Ascending aorta (tissue), 2 donors: ENCODE data around the gene NDUFAF5. TPM values are rescaled to one million over a fixed set of nuclear protein-coding genes. Genes with fewer than 3 reads are reported as not detected.

Experiments
- DNase-seq, 2 donors: peaks; one replicate each; pipeline ENCODE4 v3.0.0-alpha.2; 2019; ENCODE audit warnings: low spot score in 2 of 2
- H3K27ac ChIP-seq, 2 donors: fragments of 200-600 bp; sonication (generic); one replicate each; pipeline ENCODE4 v1.5.1; 2016 to 2017; ENCODE audit warnings: mild to moderate bottlenecking in 1 of 2
- H3K27me3 ChIP-seq: fragments of 200-600 bp; sonication (generic); one replicate; pipeline ENCODE4 v1.5.1; 2017
- H3K36me3 ChIP-seq, 2 donors: fragments of 200-600 bp; sonication (generic); one replicate each; pipeline ENCODE4 v1.5.1; 2016
- H3K4me1 ChIP-seq, 2 donors: fragments of 200-600 bp; sonication (generic); one replicate each; pipeline ENCODE4 v1.5.1; 2016 to 2017; ENCODE audit warnings: mild to moderate bottlenecking in 1 of 2
- H3K4me3 ChIP-seq, 2 donors: fragments of 200-600 bp; sonication (generic); one replicate each; pipeline ENCODE4 v1.5.1; 2016 to 2017; ENCODE audit warnings: mild to moderate bottlenecking in 1 of 2
- H3K9me3 ChIP-seq, 2 donors: fragments of 200-600 bp; sonication (generic); one replicate each; pipeline ENCODE4 v1.5.1; 2016
- CTCF ChIP-seq, 3 experiments: fragments of 200-600 bp in 2 of 3; fragments of 450-650 bp in 1 of 3; sonication (generic) in 2 of 3; IDR thresholded peaks; one replicate each; pipeline ENCODE4 v1.5.1; 2016 to 2019; ENCODE audit warnings: antibody characterized with exemption in 3 of 3, mild to moderate bottlenecking in 1 of 3, moderate library complexity in 1 of 3
- intact Hi-C: fragments of 100-400 bp; cut with DNase I; formaldehyde crosslinking; loops from one replicate; pipeline ENCODE4 v1.15.1; 2023
- total RNA-seq: library from RNA; depleted of rRNA; stranded (reverse); fragments of >200 nt; gene quantifications from one replicate; pipeline ENCODE4 v1.1.0, GENCODE V29; 2016

The NDUFAF5 gene
- total RNA-seq, 1 donor from 2014 or later = 84.3 TPM

GRCh38 chr20:13839421-13840092 is 54.7 kb downstream of the NDUFAF5 start:
- H3K36me3 ChIP-seq = no peaks in the 10 kb centered on the region
- intact Hi-C loops = loop anchor here (10.0 kb wide), 1 partner anchor 95 kb away; no protein-coding TSS in a partner anchor
- H3K4me3 ChIP-seq = no peak overlapping the region
- no peaks in the 10 kb centered on the region for H3K4me1 ChIP-seq
- DNase-seq = no peak
- TF ChIP-seq CTCF (IDR thresholded peaks at IDR 0.05) = no peak
- no peak overlapping the region for H3K27ac ChIP-seq
- H3K9me3 ChIP-seq = no peaks in the 10 kb centered on the region
- no peaks in the 10 kb centered on the region for H3K27me3 ChIP-seq

- DNase-seq = no peak
- Histone ChIP-seq H3K9me3 (no peaks in the 10 kb centered on the region), H3K27me3 (no peaks in the 10 kb centered on the region), H3K27ac (no peak overlapping the region), H3K36me3 (no peaks in the 10 kb centered on the region), H3K4me3 (no peak overlapping the region), H3K4me1 (no peaks in the 10 kb centered on the region)
- TF ChIP-seq CTCF (IDR thresholded peaks at IDR 0.05) = no peak
- intact Hi-C loops = loop anchor here (10.0 kb wide), 1 partner anchor 95 kb away; no protein-coding TSS in a partner anchor
These were observed 55.3 kb downstream of the NDUFAF5 start for GRCh38 chr20:13840093-13840465.

GRCh38 chr20:13841206-13841605 is 56.4 kb downstream of the NDUFAF5 start:
- intact Hi-C loops = loop anchor here (10.0 kb wide), 1 partner anchor 94 kb away; no protein-coding TSS in a partner anchor
- no peak for DNase-seq
- TF ChIP-seq CTCF (IDR thresholded peaks at IDR 0.05) = no peak
- Histone ChIP-seq H3K36me3 (no peaks in the 10 kb centered on the region), H3K27ac (no peak overlapping the region), H3K9me3 (no peaks in the 10 kb centered on the region), H3K4me3 (no peak overlapping the region), H3K27me3 (no peaks in the 10 kb centered on the region), H3K4me1 (no peaks in the 10 kb centered on the region)

GRCh38 chr20:13844296-13844695 is 59.5 kb downstream of the NDUFAF5 start:
- no peaks in the 10 kb centered on the region for H3K27me3 ChIP-seq
- no peak overlapping the region for H3K27ac ChIP-seq
- no peak for DNase-seq
- intact Hi-C loops = loop anchor here (10.0 kb wide), 1 partner anchor 91 kb away; no protein-coding TSS in a partner anchor
- H3K4me3 ChIP-seq = no peak overlapping the region
- no peaks in the 10 kb centered on the region for H3K4me1 ChIP-seq
- H3K36me3 ChIP-seq = no peaks in the 10 kb centered on the region
- H3K9me3 ChIP-seq = no peaks in the 10 kb centered on the region
- TF ChIP-seq CTCF (IDR thresholded peaks at IDR 0.05) = no peak

- no peak for TF ChIP-seq CTCF (IDR thresholded peaks at IDR 0.05)
- H3K27ac ChIP-seq = no peak overlapping the region
- no peak for DNase-seq
- H3K36me3 ChIP-seq = no peaks in the 10 kb centered on the region
- no peaks in the 10 kb centered on the region for H3K27me3 ChIP-seq
- no peaks in the 10 kb centered on the region for H3K9me3 ChIP-seq
- peaks cover 0 to 6% of the 10 kb centered on the region in 2 donors for H3K4me1 ChIP-seq
- intact Hi-C loops = no loop called here
- H3K4me3 ChIP-seq = no peak overlapping the region
These were observed 66.5 kb downstream of the NDUFAF5 start for GRCh38 chr20:13851279-13851678.
